Ascending aorta (tissue), 2 donors: ENCODE results near the gene ZSCAN20. TPM values are rescaled to one million over a fixed set of nuclear protein-coding genes. Genes with fewer than 3 reads are reported as not detected.

ENCODE experiments used
- DNase-seq, 2 donors: peaks; one replicate each; pipeline ENCODE4 v3.0.0-alpha.2; 2019; ENCODE audit warnings: low spot score in 2 of 2
- H3K27ac ChIP-seq, 2 donors: fragments of 200-600 bp; sonication (generic); one replicate each; pipeline ENCODE4 v1.5.1; 2016 to 2017; ENCODE audit warnings: mild to moderate bottlenecking in 1 of 2
- H3K27me3 ChIP-seq: fragments of 200-600 bp; sonication (generic); one replicate; pipeline ENCODE4 v1.5.1; 2017
- H3K36me3 ChIP-seq, 2 donors: fragments of 200-600 bp; sonication (generic); one replicate each; pipeline ENCODE4 v1.5.1; 2016
- H3K4me1 ChIP-seq, 2 donors: fragments of 200-600 bp; sonication (generic); one replicate each; pipeline ENCODE4 v1.5.1; 2016 to 2017; ENCODE audit warnings: mild to moderate bottlenecking in 1 of 2
- H3K4me3 ChIP-seq, 2 donors: fragments of 200-600 bp; sonication (generic); one replicate each; pipeline ENCODE4 v1.5.1; 2016 to 2017; ENCODE audit warnings: mild to moderate bottlenecking in 1 of 2
- H3K9me3 ChIP-seq, 2 donors: fragments of 200-600 bp; sonication (generic); one replicate each; pipeline ENCODE4 v1.5.1; 2016
- intact Hi-C: fragments of 100-400 bp; cut with DNase I; formaldehyde crosslinking; loops from one replicate; pipeline ENCODE4 v1.15.1; 2023
- total RNA-seq: library from RNA; depleted of rRNA; stranded (reverse); fragments of >200 nt; gene quantifications from one replicate; pipeline ENCODE4 v1.1.0, GENCODE V29; 2016
- TF ChIP-seq, protein P1 (sequence below), 3 experiments: fragments of 200-600 bp in 2 of 3; fragments of 450-650 bp in 1 of 3; sonication (generic) in 2 of 3; IDR thresholded peaks; one replicate each; pipeline ENCODE4 v1.5.1; 2016 to 2019; ENCODE audit warnings: antibody characterized with exemption in 3 of 3, mild to moderate bottlenecking in 1 of 3, moderate library complexity in 1 of 3

The ZSCAN20 gene
- total RNA-seq, 1 donor from 2014 or later = 42.6 TPM

DNA sequence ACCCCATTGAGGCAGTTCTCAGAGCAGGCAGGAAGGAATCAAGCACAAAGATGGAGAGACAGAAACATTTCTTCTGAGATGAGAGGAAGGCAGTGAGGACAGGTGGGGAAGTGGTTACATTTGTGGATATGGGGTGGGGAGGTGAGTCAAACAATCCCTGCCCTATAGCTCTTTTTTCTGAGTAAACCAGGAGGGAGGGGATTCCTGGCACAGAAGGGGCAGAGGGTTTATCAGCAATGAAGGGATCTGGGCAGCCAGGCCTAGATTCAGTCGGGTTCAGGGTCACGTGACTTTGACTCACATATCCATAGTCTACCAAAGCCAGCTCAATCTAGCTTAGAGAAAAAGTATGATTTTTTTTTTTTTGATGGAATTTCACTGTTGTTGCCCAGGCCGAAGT is 25.9 kb upstream of the ZSCAN20 start:
- Histone ChIP-seq H3K27ac (no peak overlapping the region), H3K36me3 (no peaks in the 10 kb centered on the region), H3K9me3 (no peaks in the 10 kb centered on the region), H3K4me3 (no peak overlapping the region), H3K27me3 (no peaks in the 10 kb centered on the region), H3K4me1 (no peaks in the 10 kb centered on the region)
- TF ChIP-seq, protein P1, sequence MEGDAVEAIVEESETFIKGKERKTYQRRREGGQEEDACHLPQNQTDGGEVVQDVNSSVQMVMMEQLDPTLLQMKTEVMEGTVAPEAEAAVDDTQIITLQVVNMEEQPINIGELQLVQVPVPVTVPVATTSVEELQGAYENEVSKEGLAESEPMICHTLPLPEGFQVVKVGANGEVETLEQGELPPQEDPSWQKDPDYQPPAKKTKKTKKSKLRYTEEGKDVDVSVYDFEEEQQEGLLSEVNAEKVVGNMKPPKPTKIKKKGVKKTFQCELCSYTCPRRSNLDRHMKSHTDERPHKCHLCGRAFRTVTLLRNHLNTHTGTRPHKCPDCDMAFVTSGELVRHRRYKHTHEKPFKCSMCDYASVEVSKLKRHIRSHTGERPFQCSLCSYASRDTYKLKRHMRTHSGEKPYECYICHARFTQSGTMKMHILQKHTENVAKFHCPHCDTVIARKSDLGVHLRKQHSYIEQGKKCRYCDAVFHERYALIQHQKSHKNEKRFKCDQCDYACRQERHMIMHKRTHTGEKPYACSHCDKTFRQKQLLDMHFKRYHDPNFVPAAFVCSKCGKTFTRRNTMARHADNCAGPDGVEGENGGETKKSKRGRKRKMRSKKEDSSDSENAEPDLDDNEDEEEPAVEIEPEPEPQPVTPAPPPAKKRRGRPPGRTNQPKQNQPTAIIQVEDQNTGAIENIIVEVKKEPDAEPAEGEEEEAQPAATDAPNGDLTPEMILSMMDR (IDR thresholded peaks at IDR 0.05) = no peak
- DNase-seq = no peak
- intact Hi-C loops = no loop called here

DNA sequence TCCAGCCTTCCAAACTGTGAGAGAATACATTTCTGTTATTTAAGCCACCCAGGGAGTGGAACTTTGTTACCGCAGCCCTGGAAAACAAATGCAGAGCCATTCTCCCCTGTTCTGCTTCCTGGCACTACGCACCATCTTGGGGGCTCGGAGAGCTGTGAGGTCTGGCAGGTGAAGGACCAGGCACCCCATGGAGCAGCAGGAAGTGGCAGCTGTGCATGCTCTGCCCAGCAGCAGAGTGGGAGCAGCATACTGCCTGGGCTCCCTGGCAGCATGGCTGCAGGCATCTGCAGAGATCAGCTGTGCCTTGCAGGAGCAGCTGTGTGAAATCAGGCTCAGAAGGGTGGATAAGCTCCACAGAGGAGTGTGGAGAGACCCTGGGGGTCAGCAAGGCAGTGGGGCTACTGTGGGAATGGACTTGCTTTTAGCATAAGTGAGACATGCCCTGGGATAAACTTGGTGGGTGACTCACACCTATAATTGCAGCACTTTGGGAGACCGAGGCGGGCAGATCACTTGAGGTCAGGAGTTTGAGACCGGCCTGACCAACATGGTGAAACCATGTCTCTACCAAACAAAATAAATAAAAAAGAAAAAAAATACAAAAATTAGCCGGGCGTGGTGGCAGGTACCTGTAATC is 17.7 kb upstream of the ZSCAN20 start:
- Histone ChIP-seq H3K27ac (no peak overlapping the region), H3K36me3 (no peaks in the 10 kb centered on the region), H3K4me1 (peaks cover 6 to 25% of the 10 kb centered on the region in 2 donors), H3K4me3 (no peak overlapping the region), H3K9me3 (no peaks in the 10 kb centered on the region), H3K27me3 (no peaks in the 10 kb centered on the region)
- TF ChIP-seq, protein P1 (IDR thresholded peaks at IDR 0.05) = no peak
- intact Hi-C loops = loop anchor here (5.0 kb wide), 3 partner anchors 87 to 242 kb away; no protein-coding TSS in a partner anchor
- DNase-seq = no peak

DNA sequence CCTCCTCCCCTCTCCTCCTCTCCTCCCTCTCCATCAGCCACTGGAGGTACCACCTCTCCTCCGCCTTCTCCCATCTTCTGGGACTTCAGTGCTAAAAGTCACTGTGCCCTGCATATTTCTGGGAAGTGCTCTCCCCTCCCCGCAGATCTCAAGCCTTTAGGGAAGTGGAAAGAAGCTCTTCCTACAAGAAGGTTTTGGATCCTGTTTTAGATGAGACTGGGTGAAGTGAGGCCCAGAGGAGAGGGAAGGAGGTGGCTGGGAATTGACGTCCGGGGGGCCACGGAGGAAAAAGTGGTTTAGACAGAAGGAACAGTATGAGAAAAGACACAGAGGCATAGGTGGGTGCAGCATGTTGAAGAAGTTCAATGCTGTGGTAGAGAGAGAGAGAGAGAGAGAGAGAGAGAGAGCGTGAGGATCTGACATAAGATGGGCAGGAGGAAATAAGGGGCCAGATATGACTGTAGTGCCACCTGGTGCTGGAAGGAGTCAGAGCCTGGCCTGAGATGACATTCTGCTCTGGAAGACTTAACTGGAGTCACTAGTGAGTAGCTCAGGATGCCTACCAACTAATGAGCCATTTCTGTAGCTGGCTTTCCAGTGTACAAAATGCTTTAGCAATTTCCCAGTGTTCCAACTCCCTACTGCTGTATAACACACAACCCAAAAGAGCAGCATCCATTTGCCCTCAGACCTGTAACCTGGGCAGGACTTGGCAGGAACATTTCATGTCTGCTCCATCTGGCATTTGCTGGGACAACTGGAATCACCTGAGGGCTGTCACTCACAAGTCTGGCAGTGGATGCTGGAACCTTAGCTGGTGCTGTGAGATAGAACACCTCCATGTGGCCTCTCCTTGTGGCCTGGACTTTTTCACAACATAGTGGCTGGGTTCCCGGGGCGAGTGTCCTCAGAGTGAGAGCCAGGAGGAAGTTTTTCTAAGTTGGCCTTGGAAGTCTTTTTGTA is 16.6 kb upstream of the ZSCAN20 start:
- no peaks in the 10 kb centered on the region for H3K9me3 ChIP-seq
- TF ChIP-seq, protein P1 (IDR thresholded peaks at IDR 0.05) = peak; percentile 40 to 64 (median 61)
- H3K27me3 ChIP-seq = no peaks in the 10 kb centered on the region
- peak in 1 of 2 donors; percentile 78 for DNase-seq
- peaks cover 6 to 36% of the 10 kb centered on the region in 2 donors for H3K4me1 ChIP-seq
- no peaks in the 10 kb centered on the region for H3K36me3 ChIP-seq
- H3K27ac ChIP-seq = peak overlapping the region; percentile 22 to 69
- no peak overlapping the region for H3K4me3 ChIP-seq
- intact Hi-C loops = loop anchor here (5.0 kb wide), 3 partner anchors 89 to 244 kb away; no protein-coding TSS in a partner anchor

DNA sequence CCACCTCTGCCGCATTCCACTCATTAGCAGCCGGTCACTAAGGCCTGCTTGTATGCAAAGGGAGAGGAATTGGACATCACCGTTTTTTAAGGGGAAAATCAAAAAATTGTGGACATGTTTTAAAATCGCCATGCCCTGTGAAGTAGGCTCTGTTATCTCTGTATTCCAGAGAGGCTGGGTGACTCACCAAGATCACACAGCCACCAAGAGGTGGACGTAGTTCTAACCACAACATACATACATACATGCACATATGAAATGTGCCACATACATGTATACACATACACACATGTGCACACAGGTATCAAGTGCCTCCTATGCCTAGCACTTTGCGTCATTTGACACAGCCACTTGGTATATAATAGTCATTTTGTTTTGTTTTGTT is 16.0 kb upstream of the ZSCAN20 start:
- peak overlapping the region; percentile 22 to 69 for H3K27ac ChIP-seq
- intact Hi-C loops = loop anchor here (5.0 kb wide), 3 partner anchors 89 to 244 kb away; no protein-coding TSS in a partner anchor
- no peak overlapping the region for H3K4me3 ChIP-seq
- no peaks in the 10 kb centered on the region for H3K27me3 ChIP-seq
- TF ChIP-seq, protein P1 (IDR thresholded peaks at IDR 0.05) = no peak
- no peaks in the 10 kb centered on the region for H3K36me3 ChIP-seq
- peaks cover 8 to 43% of the 10 kb centered on the region in 2 donors for H3K4me1 ChIP-seq
- no peaks in the 10 kb centered on the region for H3K9me3 ChIP-seq
- no peak for DNase-seq

DNA sequence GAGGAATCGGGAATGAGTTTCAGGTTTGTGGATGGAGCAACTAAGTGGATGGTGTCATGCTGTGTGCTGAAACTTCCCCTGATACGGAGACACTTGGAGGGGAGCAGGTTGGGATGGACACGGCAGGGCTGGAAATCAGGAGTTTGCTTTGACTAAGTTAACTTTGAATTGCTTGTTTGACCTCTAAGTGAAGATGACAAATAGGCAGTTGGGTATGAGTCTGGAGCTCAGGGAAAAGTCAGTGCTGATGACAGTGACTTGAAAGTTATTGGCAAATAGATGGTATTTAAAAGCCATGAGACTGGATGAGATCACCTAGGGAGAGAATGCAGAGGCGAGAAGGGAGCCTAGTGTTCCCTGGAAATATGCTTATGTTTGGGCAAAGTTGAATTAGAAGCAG is 12.8 kb upstream of the ZSCAN20 start:
- no peak for DNase-seq
- Histone ChIP-seq H3K4me3 (no peak overlapping the region), H3K4me1 (peaks cover 11 to 46% of the 10 kb centered on the region in 2 donors), H3K36me3 (no peaks in the 10 kb centered on the region), H3K9me3 (no peaks in the 10 kb centered on the region), H3K27me3 (no peaks in the 10 kb centered on the region), H3K27ac (peak overlapping the region; percentile 91 to 93)
- intact Hi-C loops = loop anchor here (5.0 kb wide), 3 partner anchors 92 to 247 kb away; no protein-coding TSS in a partner anchor
- TF ChIP-seq, protein P1 (IDR thresholded peaks at IDR 0.05) = no peak
